H1 (cell line): Measurements from ENCODE around the gene GUCY1B1. TPM values are rescaled to one million over a fixed set of nuclear protein-coding genes. Genes with fewer than 3 reads are reported as not detected.

Source experiments
- CTCF ChIA-PET: fragments of 300-600 bp; sonication (Branson Sonifier 250); formaldehyde crosslinking; loops from one replicate; lab custom pipeline; 2021; ENCODE audit not compliant: partially characterized antibody; lab: Charles Lee
- POLR2A ChIA-PET: fragments of 300-600 bp; sonication (Branson Sonifier 250); formaldehyde crosslinking; loops from one replicate; lab custom pipeline; 2021; ENCODE audit warnings: inconsistent platforms; ENCODE audit not compliant: partially characterized antibody; lab: Charles Lee
- DNase-seq, 2 experiments: peaks; one replicate each; pipeline versions ENCODE4 v3.0.0 to v3.0.0-alpha.2; 2010 to 2022; ENCODE audit warnings: low spot score in 2 of 2, low read depth in 1 of 2, mixed read lengths in 1 of 2
- FAIRE-seq: peaks from 2 replicates; lab custom pipeline; 2011; peaks lifted over from hg19 to GRCh38; lab: Jason Lieb, UNC
- H2AFZ ChIP-seq: 2 replicates; pipeline ENCODE4 v1.8.1; 2012; ENCODE audit warnings: low read length, inconsistent platforms
- H2AK5ac ChIP-seq: 2 replicates; pipeline ENCODE4 v1.6.1; 2013; ENCODE audit warnings: low read depth, low read length
- H2BK120ac ChIP-seq: replicated peaks from 2 replicates; pipeline ENCODE3; 2013; ENCODE audit warnings: low read depth, low read length, inconsistent platforms
- H2BK12ac ChIP-seq: 2 replicates; pipeline ENCODE4 v1.6.1; 2013; ENCODE audit warnings: low read depth, low read length
- H2BK15ac ChIP-seq: 2 replicates; pipeline ENCODE4 v1.6.1; 2013; ENCODE audit warnings: low read length
- H2BK20ac ChIP-seq: 2 replicates; pipeline ENCODE4 v1.6.1; 2013; ENCODE audit warnings: low read length
- H2BK5ac ChIP-seq: 2 replicates; pipeline ENCODE4 v1.6.1; 2013; ENCODE audit warnings: low read depth, low read length
- H3K14ac ChIP-seq: 2 replicates; pipeline ENCODE4 v1.6.1; 2013; ENCODE audit warnings: inconsistent platforms; ENCODE audit not compliant: insufficient read length
- H3K18ac ChIP-seq: 2 replicates; pipeline ENCODE4 v1.6.1; 2013; ENCODE audit warnings: low read length; ENCODE audit errors: extremely low read depth
- H3K23ac ChIP-seq: 2 replicates; pipeline ENCODE4 v1.6.1; 2013; ENCODE audit warnings: inconsistent platforms; ENCODE audit not compliant: insufficient read length
- H3K23me2 ChIP-seq: 2 replicates; pipeline ENCODE4 v1.6.1; 2013; ENCODE audit warnings: low read depth, low read length
- H3K27ac ChIP-seq: 2 replicates; pipeline ENCODE4 v1.6.1; 2011; ENCODE audit warnings: low read depth, low read length, inconsistent platforms
- H3K27me3 ChIP-seq, 4 experiments: replicated peaks in 1 of 4; 1 replicate in 1 of 4; 2 replicates in 3 of 4; pipeline versions ENCODE4 v1.6.1 to v1.8.1; 2011 to 2013; ENCODE audit warnings: low read length in 3 of 4, mild to moderate bottlenecking in 3 of 4, inconsistent platforms in 2 of 4, mixed read lengths in 2 of 4, moderate library complexity in 1 of 4; ENCODE audit not compliant: control insufficient read depth in 3 of 4, insufficient read depth in 3 of 4; ENCODE audit errors: extremely low read depth in 1 of 4
- H3K36me3 ChIP-seq, 4 experiments: 2 replicates each; pipeline versions ENCODE4 v1.6.1 to v1.8.1; 2011 to 2013; ENCODE audit warnings: mild to moderate bottlenecking in 4 of 4, low read length in 3 of 4, moderate library complexity in 2 of 4, control low read depth in 1 of 4, inconsistent platforms in 1 of 4; ENCODE audit not compliant: insufficient read depth in 4 of 4, control insufficient read depth in 2 of 4
- H3K4ac ChIP-seq: replicated peaks from 2 replicates; pipeline ENCODE3; 2013; ENCODE audit warnings: low read length, low read depth, mixed read lengths, inconsistent platforms; ENCODE audit not compliant: insufficient read length
- H3K4me1 ChIP-seq, 4 experiments: replicated peaks in 1 of 4; 1 replicate in 1 of 4; 2 replicates in 3 of 4; pipeline versions ENCODE4 v1.6.1 to v1.8.1; 2011 to 2013; ENCODE audit warnings: low read length in 3 of 4, inconsistent platforms in 2 of 4, mixed read lengths in 1 of 4; ENCODE audit not compliant: insufficient read depth in 4 of 4, control insufficient read depth in 3 of 4
- H3K4me2 ChIP-seq, 2 experiments: 2 replicates each; pipeline versions ENCODE4 v1.6.1 to v1.8.1; 2011 to 2013; ENCODE audit warnings: low read depth in 2 of 2, low read length in 2 of 2, control low read depth in 1 of 2, inconsistent platforms in 1 of 2, mild to moderate bottlenecking in 1 of 2; ENCODE audit not compliant: insufficient read depth in 1 of 2
- H3K4me3 ChIP-seq, 4 experiments: fragments of 200-600, 300-600 bp in 1 of 4; sonication (generic), shearing (Covaris generic), sonication (Bioruptor Twin) in 1 of 4; 2 replicates each; pipeline versions ENCODE4 v1.5.1 to v1.8.1; 2011 to 2016; ENCODE audit warnings: low read length in 4 of 4, low read depth in 3 of 4, control low read depth in 2 of 4, inconsistent platforms in 2 of 4, mild to moderate bottlenecking in 2 of 4, mixed read lengths in 1 of 4, moderate library complexity in 1 of 4; ENCODE audit not compliant: insufficient read depth in 2 of 4; ENCODE audit errors: extremely low read depth in 1 of 4
- H3K56ac ChIP-seq: replicated peaks from 2 replicates; pipeline ENCODE3; 2013; ENCODE audit warnings: low read depth, mild to moderate bottlenecking, mixed read lengths, low read length, inconsistent platforms; ENCODE audit not compliant: insufficient read length
- H3K79me1 ChIP-seq: 2 replicates; pipeline ENCODE4 v1.6.1; 2013; ENCODE audit warnings: low read depth, low read length, control low read depth
- H3K79me2 ChIP-seq, 2 experiments: 2 replicates each; pipeline versions ENCODE4 v1.6.1 to v1.8.1; 2012 to 2013; ENCODE audit warnings: low read length in 2 of 2, mild to moderate bottlenecking in 2 of 2, inconsistent platforms in 1 of 2; ENCODE audit not compliant: insufficient read depth in 2 of 2, control insufficient read depth in 1 of 2
- H3K9ac ChIP-seq, 4 experiments: replicated peaks in 1 of 4; 1 replicate in 1 of 4; 2 replicates in 3 of 4; pipeline versions ENCODE4 v1.6.1 to v1.8.1; 2011 to 2013; ENCODE audit warnings: low read depth in 3 of 4, low read length in 3 of 4, control low read depth in 2 of 4, mild to moderate bottlenecking in 2 of 4, moderate library complexity in 2 of 4, inconsistent platforms in 1 of 4; ENCODE audit errors: extremely low read depth in 1 of 4
- H3K9me3 ChIP-seq, 2 experiments: 2 replicates each; pipeline versions ENCODE4 v1.6.1 to v1.8.1; 2012 to 2013; ENCODE audit warnings: mild to moderate bottlenecking in 2 of 2, moderate library complexity in 2 of 2, control low read depth in 1 of 2, inconsistent platforms in 1 of 2, low read depth in 1 of 2, low read length in 1 of 2, mixed read lengths in 1 of 2; ENCODE audit not compliant: insufficient read depth in 2 of 2
- H4K20me1 ChIP-seq, 2 experiments: replicated peaks in 1 of 2; 2 replicates each; pipeline versions ENCODE3 to v1.8.1; 2011 to 2013; ENCODE audit warnings: inconsistent platforms in 2 of 2, low read length in 2 of 2, mild to moderate bottlenecking in 1 of 2; ENCODE audit not compliant: insufficient read depth in 2 of 2, control insufficient read depth in 1 of 2
- H4K5ac ChIP-seq: 2 replicates; pipeline ENCODE4 v1.6.1; 2013; ENCODE audit warnings: low read length, low read depth, mixed read lengths, inconsistent platforms; ENCODE audit not compliant: insufficient read length
- H4K8ac ChIP-seq: 2 replicates; pipeline ENCODE4 v1.8.0; 2013; ENCODE audit warnings: mild to moderate bottlenecking, moderate library complexity, low read length, inconsistent platforms; ENCODE audit not compliant: insufficient read depth; ENCODE audit errors: extremely low read depth
- H4K91ac ChIP-seq: replicated peaks from 2 replicates; pipeline ENCODE3; 2013; ENCODE audit warnings: low read length, mixed read lengths, inconsistent platforms; ENCODE audit not compliant: insufficient read length
- ATF3 ChIP-seq: IDR thresholded peaks from 2 replicates; pipeline ENCODE4 v1.6.1; 2011; ENCODE audit warnings: low read depth, mild to moderate bottlenecking, low read length; ENCODE audit not compliant: insufficient read depth
- EZH2 ChIP-seq: fragments of 200-600 bp; sonication (generic); IDR thresholded peaks from 2 replicates; pipeline ENCODE4 v1.7.1; 2012; ENCODE audit warnings: low read depth, mild to moderate bottlenecking, moderate library complexity, low read length, inconsistent platforms; ENCODE audit not compliant: severe bottlenecking
- POLR2A ChIP-seq, 2 experiments: IDR thresholded peaks; 1 replicate in 1 of 2; 2 replicates in 1 of 2; pipeline ENCODE4 v1.6.1; 2011; ENCODE audit warnings: low read depth in 2 of 2, low read length in 2 of 2, mild to moderate bottlenecking in 2 of 2; ENCODE audit errors: control extremely low read depth in 1 of 2
- RFX5 ChIP-seq: IDR thresholded peaks from 2 replicates; pipeline ENCODE4 v1.6.1; 2011; ENCODE audit warnings: low read depth, low read length, improper control_type of control experiment, borderline replicate concordance
- RXRA ChIP-seq: IDR thresholded peaks from 2 replicates; pipeline ENCODE4 v1.6.1; 2011; ENCODE audit warnings: low read depth, mild to moderate bottlenecking, low read length, moderate library complexity; ENCODE audit not compliant: insufficient read depth
- SRF ChIP-seq: IDR thresholded peaks from 2 replicates; pipeline ENCODE4 v1.6.1; 2011; ENCODE audit warnings: mild to moderate bottlenecking, low read depth, low read length, moderate library complexity
- TAF1 ChIP-seq: IDR thresholded peaks from 2 replicates; pipeline ENCODE4 v1.6.1; 2011; ENCODE audit warnings: mild to moderate bottlenecking, low read depth, low read length
- TBP ChIP-seq: IDR thresholded peaks from 2 replicates; pipeline ENCODE4 v1.6.1; 2011; ENCODE audit warnings: low read depth, low read length, improper control_type of control experiment
- WGBS, 2 experiments: shearing (Covaris generic) in 1 of 2; methylation state at CpG; one replicate each; pipeline versions ENCODE4 v1.1.6 to v1.1.7; 2013 to 2015; ENCODE audit warnings: low lambda C conversion rate in 2 of 2, mixed read lengths in 2 of 2, inconsistent platforms in 1 of 2, low coverage in 1 of 2, missing lambda C conversion rate in 1 of 2; ENCODE audit not compliant: insufficient replicate concordance in 2 of 2, insufficient coverage in 1 of 2, insufficient read length in 1 of 2; ENCODE audit errors: extremely low coverage in 1 of 2, missing lambda C conversion rate in 1 of 2; 5-methylcytosine and 5-hydroxymethylcytosine counted together
- polyA plus RNA-seq, 7 experiments: library from polyadenylated mRNA; depleted of rRNA in 3 of 7; stranded (reverse) in 5 of 7; unstranded in 2 of 7; fragments of >200 nt in 5 of 7; fragments of 200-250 nt in 2 of 7; gene quantifications; 1 replicate in 5 of 7; 2 replicates in 1 of 7; 4 replicates in 1 of 7; pipeline versions ENCODE4 v1.2.1 to v1.2.3, GENCODE V29; 2011 to 2013; ENCODE audit warnings: missing spikeins in 2 of 7, mixed read lengths in 2 of 7
- total RNA-seq: library from RNA; stranded (reverse); fragmentation: NEBNext Ultra II Directional; extraction: Animal tissue kit (Norgen Biotek cat#: 25700); gene quantifications from 2 replicates; pipeline ENCODE4 v1.2.1, GENCODE V29; 2021

GUCY1B1 gene
- total and polyA plus RNA-seq, 2 of the 8 experiments (the other 6 are each of a cell fraction or from before 2014, with no cell fraction given) = 1.5 to 2.9 TPM

GRCh38 chr4:155709918-155710317, 48.9 kb upstream of the GUCY1B1 start:
- Histone ChIP-seq H2BK15ac (no peak overlapping the region), H3K23ac (no peak overlapping the region), H2BK5ac (no peak overlapping the region), H3K27me3 (no peaks in the 10 kb centered on the region), H2BK120ac (no peak overlapping the region), H3K79me2 (no peaks in the 10 kb centered on the region), H3K9me3 (no peaks in the 10 kb centered on the region), H3K79me1 (no peaks in the 10 kb centered on the region), H4K91ac (no peak overlapping the region), H3K36me3 (no peaks in the 10 kb centered on the region), H3K14ac (no peak overlapping the region), H3K4me1 (no peaks in the 10 kb centered on the region), H3K9ac (no peak overlapping the region), H4K20me1 (no peaks in the 10 kb centered on the region), H3K56ac (no peak overlapping the region), H2BK20ac (no peak overlapping the region), H3K23me2 (no peaks in the 10 kb centered on the region), H3K4me3 (no peak overlapping the region), H3K4ac (no peak overlapping the region), H4K8ac (no peak overlapping the region), H2AFZ (no peak overlapping the region), H2AK5ac (no peak overlapping the region), H3K18ac (no peak overlapping the region), H2BK12ac (no peak overlapping the region), H4K5ac (no peak overlapping the region), H3K27ac (no peak overlapping the region), H3K4me2 (no peak overlapping the region)
- TF ChIP-seq RFX5 (no peak), ATF3 (no peak), SRF (no peak), RXRA (no peak), POLR2A (IDR thresholded peaks at IDR 0.05; ENCODE audit: control extremely low read depth in 1 of 2, low read depth in 2 of 2, low read length in 2 of 2) (no peak), TBP (no peak), EZH2 (no peak), TAF1 (no peak)
- POLR2A ChIA-PET = interaction anchor here (0.7 kb wide), 1 partner anchor 524 kb away, joined by 3 read pairs; no protein-coding TSS in a partner anchor
- CTCF ChIA-PET = no interaction called here
- 96% methylated on average over 4 of the region's 4 CpGs; no CpG with 5 or more reads in 1 of the 2 experiments for WGBS, 2 experiments
- FAIRE-seq (no peak), DNase-seq (no peak)
